Measurements from ENCODE around the gene ZNF532.

ZNF532 gene

DNA sequence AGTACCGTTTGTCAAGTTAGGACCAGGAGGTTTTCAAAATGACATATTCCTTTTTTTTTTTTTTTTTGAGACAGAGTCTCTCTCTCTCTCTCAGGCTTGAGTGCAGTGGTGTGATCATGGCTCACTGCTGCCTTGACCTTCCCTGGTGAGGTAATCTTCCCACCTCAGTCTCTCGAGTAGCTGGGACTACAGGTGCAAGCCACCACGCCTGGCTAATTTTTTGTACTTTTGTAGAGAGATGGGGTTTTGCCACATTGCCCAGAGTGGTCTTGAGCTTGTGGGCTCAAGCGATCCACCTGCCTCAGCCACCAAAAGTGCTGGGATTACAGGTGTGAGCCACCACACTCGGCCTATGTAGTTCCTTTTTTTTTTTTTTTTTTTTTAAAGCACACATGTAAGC is 147.1 kb downstream of the ZNF532 start:
- no peak for DNase-seq (ENCODE audit: low read depth)
- TF ChIP-seq, protein P1, sequence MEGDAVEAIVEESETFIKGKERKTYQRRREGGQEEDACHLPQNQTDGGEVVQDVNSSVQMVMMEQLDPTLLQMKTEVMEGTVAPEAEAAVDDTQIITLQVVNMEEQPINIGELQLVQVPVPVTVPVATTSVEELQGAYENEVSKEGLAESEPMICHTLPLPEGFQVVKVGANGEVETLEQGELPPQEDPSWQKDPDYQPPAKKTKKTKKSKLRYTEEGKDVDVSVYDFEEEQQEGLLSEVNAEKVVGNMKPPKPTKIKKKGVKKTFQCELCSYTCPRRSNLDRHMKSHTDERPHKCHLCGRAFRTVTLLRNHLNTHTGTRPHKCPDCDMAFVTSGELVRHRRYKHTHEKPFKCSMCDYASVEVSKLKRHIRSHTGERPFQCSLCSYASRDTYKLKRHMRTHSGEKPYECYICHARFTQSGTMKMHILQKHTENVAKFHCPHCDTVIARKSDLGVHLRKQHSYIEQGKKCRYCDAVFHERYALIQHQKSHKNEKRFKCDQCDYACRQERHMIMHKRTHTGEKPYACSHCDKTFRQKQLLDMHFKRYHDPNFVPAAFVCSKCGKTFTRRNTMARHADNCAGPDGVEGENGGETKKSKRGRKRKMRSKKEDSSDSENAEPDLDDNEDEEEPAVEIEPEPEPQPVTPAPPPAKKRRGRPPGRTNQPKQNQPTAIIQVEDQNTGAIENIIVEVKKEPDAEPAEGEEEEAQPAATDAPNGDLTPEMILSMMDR (conservative IDR thresholded peaks at IDR 0.05; ENCODE audit: low read depth, low read length): no peak
- H3K4me3 ChIP-seq (ENCODE audit: low read length): no peak overlapping the region

DNA sequence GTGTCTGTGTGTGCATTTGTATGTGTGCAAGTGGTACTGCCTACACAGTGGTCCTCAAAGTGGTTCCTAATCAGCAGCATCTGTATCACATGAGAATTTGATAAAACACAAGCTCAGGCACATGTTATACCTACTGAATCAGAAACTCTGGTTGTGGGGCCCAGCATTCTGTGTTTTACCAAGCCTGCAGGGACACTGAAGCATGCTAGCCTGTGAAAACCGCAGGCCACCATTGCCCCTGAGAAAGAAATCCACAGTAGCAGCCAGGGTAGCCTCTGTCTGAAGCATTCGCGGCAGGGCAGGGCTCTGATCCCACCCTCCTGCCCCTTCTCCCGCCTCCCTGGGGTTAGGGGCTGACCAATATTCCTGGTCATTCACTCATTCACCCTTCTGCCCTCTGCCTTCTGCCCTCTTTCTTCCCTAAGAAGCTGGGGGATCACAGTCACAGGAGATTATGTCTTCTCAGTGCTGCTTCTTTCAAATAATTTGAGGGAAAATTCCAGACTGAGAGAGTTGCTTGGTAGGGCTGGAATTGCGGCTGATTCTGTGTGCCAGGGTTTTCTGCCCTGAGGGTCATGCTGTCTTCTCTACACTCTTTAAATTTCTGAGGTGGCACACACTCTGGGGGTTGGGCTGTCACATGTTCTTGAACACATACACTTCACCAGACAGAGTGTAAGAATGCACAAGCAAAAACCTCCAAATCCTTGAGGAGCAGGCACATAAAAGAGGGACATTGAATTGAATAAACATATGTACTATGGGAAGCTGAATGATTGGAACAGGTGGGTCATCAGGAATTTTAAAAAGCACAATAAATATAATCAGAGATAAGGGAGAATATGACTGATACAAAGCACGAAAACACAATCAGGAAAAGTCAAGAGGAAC is 148.4 kb downstream of the ZNF532 start:
- H3K4me3 ChIP-seq (ENCODE audit: low read length): no peak overlapping the region
- TF ChIP-seq, protein P1 (conservative IDR thresholded peaks at IDR 0.05; ENCODE audit: low read depth, low read length): no peak
- DNase-seq (ENCODE audit: low read depth): no peak

DNA sequence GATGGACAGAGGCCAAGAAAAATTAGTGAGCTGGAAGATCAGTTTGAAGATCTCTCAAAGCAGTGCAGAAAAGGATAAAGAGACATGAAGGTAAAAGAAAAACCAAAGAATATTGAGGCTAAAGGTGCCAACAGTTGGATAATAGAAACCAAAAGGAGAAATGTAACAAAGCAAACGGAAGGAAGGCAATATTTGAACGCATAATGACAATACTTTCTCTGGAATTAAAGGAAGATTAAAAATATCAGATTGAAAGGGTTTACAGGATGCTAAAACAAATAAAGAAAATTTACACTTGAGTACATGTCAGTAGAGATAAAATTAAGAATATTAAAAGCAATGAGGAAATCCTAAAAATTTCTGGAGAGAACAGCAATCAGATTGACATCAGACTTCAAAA is 149.1 kb downstream of the ZNF532 start:
- DNase-seq (ENCODE audit: low read depth): no peak
- no peak overlapping the region for H3K4me3 ChIP-seq (ENCODE audit: low read length)
- TF ChIP-seq, protein P1 (conservative IDR thresholded peaks at IDR 0.05; ENCODE audit: low read depth, low read length): no peak

DNA sequence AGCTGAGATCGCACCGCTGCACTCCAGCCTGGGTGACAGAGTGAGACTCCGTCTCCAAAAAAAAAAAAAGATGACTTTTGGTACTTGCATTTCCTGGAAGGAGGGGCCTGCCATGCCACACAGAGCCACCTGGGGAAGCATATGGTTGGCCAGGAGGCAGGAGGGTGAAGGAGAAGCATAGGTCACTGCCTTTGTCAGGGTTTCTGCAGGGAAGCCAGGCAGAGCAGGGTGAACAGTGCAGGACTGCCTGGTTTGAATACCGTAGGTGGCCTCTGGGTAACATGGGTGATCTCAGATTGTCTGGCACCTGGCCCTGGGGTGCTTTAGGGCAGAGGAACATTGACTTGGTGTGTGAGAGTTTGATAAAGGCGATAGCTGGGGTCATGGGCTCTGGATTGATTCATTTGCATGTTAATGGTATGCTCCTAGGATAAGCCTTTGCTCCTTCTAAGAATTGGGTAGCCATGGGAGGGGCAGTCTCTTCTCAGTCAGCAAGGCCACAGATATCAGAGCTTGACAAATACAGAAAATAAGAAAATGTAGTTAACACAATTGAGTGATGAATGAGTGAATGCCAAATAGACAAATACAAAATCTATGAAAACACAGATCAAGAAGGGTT is 151.0 kb downstream of the ZNF532 start:
- TF ChIP-seq, protein P1 (conservative IDR thresholded peaks at IDR 0.05; ENCODE audit: low read depth, low read length): no peak
- DNase-seq (ENCODE audit: low read depth): no peak
- no peak overlapping the region for H3K4me3 ChIP-seq (ENCODE audit: low read length)

DNA sequence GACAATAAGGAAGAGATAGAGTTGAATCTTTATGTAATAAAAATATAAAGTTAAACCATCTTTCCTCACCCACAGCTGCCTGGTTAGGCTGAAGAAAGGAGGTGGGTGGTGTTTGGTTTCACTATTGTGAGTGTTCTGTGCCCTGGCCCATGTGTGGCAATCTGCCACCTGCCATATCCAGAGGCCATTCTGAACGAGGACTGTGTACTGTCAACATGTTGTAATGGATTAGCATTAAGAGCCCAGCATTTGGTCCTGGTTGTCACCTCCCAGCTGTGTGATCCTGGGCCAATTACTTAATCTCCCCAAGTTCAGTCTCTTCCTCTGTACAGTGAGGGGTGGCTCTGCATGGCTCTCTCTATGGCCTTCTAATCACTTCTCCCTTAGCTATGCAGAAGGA is 156.8 kb downstream of the ZNF532 start:
- TF ChIP-seq, protein P1 (conservative IDR thresholded peaks at IDR 0.05; ENCODE audit: low read depth, low read length): no peak
- no peak overlapping the region for H3K4me3 ChIP-seq (ENCODE audit: low read length)
- DNase-seq (ENCODE audit: low read depth): no peak

DNA sequence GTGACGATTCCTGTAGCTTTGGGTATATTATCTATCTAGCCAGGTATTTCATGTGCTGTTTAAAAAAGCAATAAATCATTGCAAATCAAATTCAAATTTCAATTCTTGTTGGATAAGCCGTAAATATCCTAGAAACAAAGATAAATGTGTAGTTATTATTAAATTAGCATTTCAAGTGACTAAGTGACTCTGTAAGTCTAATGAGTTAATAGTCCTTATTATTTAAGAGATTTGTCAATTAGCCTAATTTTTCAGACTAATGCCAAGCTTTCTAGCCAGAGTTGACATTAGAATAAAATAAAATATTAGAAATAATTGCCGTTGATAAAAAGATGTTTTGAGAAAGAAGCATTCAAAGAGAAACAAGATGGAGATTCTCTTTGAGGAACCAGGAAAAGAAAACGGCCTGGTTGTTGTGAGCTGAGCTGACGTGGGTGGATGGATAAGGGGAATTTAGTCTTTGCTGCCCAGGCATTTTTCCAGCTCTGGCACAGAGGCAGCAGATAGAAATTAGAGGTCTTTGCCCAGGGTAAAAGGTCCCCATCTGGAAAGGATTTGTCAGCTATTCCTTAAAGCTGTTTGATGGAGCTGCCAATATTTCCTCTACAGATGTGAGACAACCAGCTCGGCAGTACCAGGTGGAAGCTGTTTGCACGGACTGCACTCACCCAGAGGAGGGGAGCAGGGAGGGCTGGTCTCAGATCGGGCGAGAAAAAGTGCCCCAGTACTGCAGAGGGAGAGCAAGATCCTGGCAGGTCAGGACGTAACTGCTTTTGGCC is 157.7 kb downstream of the ZNF532 start:
- no peak for DNase-seq (ENCODE audit: low read depth)
- TF ChIP-seq, protein P1 (conservative IDR thresholded peaks at IDR 0.05; ENCODE audit: low read depth, low read length): no peak
- H3K4me3 ChIP-seq (ENCODE audit: low read length): no peak overlapping the region
